ENCODE results near the gene MITD1. TPM values are rescaled to one million over a fixed set of nuclear protein-coding genes. Genes with fewer than 3 reads are reported as not detected.

The MITD1 gene
- total and polyA plus RNA-seq, 2 of the 13 experiments (the other 11 are each of a cell fraction or from before 2014, with no cell fraction given): 17.8 to 43.7 TPM

DNA sequence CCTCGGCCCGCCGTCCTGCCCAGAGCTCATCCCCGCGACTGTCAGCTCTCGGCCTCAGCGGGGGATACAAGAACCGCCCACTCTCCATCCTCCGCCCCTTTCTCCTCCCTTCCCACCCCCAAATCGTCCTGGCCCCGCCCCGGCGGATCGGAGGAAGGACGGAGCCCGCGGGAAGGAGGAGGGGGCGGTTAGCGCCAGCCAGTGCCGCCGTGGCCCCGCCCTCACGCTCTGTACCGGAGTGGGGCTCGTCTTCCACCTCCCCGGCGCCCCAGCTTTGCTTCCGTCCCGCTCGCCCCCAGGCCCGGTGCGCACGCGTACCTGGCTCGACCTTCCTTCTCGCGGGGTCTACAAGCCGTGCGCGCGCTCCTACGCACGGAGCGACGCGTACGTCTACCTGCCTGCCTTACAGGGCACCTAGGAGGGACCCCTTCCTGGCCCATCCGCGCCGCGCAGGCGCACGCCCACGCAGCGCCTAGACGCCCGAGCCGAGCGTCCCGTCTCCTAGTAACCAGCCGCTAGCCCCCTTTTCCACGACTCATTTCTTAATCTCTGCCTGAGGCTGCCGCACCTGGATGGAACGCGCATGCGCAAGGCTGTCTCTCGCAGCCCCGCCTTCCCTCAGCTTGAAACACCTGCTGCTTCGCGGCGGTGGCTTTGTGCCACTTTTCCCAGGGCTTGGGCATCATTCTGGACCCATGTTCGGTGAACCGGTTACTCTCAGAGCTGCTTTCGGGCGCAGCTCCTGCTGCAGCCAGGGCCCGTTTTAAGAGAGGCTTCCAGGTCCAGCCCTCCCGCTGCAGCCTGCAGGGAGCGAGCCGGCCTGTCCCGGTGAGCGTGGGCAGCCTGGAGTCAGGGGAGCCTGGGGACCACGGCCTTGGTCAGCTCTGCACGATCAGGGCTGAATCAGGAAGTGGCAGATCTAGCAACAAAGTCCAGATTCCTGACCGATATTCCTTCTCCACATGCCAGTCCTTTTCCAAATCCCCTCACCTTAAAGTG is 39.4 kb downstream of the MITD1 start, which contains the start of gene C2orf15 (continued):
- TF ChIP-seq MBD4 (IDR thresholded peaks at IDR 0.05; ENCODE audit: borderline replicate concordance, low read length) (no peak), ZNF546 (CRISPR knock-in tag; conservative IDR thresholded peaks at IDR 0.05) (no peak), HNRNPL (IDR thresholded peaks at IDR 0.05; ENCODE audit: low read depth, low read length) (no peak), SIX4 (CRISPR knock-in tag; IDR thresholded peaks at IDR 0.05) (no peak), REL (CRISPR knock-in tag; conservative IDR thresholded peaks at IDR 0.05) (peak; percentile 95), KDM5B (CRISPR knock-in tag; IDR thresholded peaks at IDR 0.05; ENCODE audit: borderline replicate concordance) (peak; percentile 95), ZNF7 (CRISPR knock-in tag; IDR thresholded peaks at IDR 0.05) (no peak), ZNF317 (CRISPR knock-in tag; IDR thresholded peaks at IDR 0.05) (peak; percentile 74; the same call in 1 of the 2 replicates), SETDB1 (CRISPR knock-in tag; IDR thresholded peaks at IDR 0.05; ENCODE audit: borderline replicate concordance) (no peak), NFE2L2 (IDR thresholded peaks at IDR 0.05; ENCODE audit: low read length) (no peak), SNRNP70 (IDR thresholded peaks at IDR 0.05; ENCODE audit: low read depth, low read length) (no peak), HOXA9 (CRISPR knock-in tag; IDR thresholded peaks at IDR 0.05; ENCODE audit: borderline replicate concordance) (no peak)
- TF ChIP-seq, protein P1, sequence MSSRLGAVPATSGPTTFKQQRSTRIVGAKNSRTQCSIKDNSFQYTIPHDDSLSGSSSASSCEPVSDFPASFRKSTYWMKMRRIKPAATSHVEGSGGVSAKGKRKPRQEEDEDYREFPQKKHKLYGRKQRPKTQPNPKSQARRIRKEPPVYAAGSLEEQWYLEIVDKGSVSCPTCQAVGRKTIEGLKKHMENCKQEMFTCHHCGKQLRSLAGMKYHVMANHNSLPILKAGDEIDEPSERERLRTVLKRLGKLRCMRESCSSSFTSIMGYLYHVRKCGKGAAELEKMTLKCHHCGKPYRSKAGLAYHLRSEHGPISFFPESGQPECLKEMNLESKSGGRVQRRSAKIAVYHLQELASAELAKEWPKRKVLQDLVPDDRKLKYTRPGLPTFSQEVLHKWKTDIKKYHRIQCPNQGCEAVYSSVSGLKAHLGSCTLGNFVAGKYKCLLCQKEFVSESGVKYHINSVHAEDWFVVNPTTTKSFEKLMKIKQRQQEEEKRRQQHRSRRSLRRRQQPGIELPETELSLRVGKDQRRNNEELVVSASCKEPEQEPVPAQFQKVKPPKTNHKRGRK (CRISPR knock-in tag; IDR thresholded peaks at IDR 0.05): no peak
- TF ChIP-seq, protein P2, sequence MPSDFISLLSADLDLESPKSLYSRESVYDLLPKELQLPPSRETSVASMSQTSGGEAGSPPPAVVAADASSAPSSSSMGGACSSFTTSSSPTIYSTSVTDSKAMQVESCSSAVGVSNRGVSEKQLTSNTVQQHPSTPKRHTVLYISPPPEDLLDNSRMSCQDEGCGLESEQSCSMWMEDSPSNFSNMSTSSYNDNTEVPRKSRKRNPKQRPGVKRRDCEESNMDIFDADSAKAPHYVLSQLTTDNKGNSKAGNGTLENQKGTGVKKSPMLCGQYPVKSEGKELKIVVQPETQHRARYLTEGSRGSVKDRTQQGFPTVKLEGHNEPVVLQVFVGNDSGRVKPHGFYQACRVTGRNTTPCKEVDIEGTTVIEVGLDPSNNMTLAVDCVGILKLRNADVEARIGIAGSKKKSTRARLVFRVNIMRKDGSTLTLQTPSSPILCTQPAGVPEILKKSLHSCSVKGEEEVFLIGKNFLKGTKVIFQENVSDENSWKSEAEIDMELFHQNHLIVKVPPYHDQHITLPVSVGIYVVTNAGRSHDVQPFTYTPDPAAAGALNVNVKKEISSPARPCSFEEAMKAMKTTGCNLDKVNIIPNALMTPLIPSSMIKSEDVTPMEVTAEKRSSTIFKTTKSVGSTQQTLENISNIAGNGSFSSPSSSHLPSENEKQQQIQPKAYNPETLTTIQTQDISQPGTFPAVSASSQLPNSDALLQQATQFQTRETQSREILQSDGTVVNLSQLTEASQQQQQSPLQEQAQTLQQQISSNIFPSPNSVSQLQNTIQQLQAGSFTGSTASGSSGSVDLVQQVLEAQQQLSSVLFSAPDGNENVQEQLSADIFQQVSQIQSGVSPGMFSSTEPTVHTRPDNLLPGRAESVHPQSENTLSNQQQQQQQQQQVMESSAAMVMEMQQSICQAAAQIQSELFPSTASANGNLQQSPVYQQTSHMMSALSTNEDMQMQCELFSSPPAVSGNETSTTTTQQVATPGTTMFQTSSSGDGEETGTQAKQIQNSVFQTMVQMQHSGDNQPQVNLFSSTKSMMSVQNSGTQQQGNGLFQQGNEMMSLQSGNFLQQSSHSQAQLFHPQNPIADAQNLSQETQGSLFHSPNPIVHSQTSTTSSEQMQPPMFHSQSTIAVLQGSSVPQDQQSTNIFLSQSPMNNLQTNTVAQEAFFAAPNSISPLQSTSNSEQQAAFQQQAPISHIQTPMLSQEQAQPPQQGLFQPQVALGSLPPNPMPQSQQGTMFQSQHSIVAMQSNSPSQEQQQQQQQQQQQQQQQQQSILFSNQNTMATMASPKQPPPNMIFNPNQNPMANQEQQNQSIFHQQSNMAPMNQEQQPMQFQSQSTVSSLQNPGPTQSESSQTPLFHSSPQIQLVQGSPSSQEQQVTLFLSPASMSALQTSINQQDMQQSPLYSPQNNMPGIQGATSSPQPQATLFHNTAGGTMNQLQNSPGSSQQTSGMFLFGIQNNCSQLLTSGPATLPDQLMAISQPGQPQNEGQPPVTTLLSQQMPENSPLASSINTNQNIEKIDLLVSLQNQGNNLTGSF (CRISPR knock-in tag; IDR thresholded peaks at IDR 0.05): peak; percentile 69
- TF ChIP-seq, protein P3, sequence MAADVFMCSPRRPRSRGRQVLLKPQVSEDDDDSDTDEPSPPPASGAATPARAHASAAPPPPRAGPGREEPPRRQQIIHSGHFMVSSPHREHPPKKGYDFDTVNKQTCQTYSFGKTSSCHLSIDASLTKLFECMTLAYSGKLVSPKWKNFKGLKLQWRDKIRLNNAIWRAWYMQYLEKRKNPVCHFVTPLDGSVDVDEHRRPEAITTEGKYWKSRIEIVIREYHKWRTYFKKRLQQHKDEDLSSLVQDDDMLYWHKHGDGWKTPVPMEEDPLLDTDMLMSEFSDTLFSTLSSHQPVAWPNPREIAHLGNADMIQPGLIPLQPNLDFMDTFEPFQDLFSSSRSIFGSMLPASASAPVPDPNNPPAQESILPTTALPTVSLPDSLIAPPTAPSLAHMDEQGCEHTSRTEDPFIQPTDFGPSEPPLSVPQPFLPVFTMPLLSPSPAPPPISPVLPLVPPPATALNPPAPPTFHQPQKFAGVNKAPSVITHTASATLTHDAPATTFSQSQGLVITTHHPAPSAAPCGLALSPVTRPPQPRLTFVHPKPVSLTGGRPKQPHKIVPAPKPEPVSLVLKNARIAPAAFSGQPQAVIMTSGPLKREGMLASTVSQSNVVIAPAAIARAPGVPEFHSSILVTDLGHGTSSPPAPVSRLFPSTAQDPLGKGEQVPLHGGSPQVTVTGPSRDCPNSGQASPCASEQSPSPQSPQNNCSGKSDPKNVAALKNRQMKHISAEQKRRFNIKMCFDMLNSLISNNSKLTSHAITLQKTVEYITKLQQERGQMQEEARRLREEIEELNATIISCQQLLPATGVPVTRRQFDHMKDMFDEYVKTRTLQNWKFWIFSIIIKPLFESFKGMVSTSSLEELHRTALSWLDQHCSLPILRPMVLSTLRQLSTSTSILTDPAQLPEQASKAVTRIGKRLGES (CRISPR knock-in tag; IDR thresholded peaks at IDR 0.05; ENCODE audit: borderline replicate concordance): 0 out of 2 replicates have a peak, but pooled peaks have one; percentile 24
- TF ChIP-seq, protein P4, sequence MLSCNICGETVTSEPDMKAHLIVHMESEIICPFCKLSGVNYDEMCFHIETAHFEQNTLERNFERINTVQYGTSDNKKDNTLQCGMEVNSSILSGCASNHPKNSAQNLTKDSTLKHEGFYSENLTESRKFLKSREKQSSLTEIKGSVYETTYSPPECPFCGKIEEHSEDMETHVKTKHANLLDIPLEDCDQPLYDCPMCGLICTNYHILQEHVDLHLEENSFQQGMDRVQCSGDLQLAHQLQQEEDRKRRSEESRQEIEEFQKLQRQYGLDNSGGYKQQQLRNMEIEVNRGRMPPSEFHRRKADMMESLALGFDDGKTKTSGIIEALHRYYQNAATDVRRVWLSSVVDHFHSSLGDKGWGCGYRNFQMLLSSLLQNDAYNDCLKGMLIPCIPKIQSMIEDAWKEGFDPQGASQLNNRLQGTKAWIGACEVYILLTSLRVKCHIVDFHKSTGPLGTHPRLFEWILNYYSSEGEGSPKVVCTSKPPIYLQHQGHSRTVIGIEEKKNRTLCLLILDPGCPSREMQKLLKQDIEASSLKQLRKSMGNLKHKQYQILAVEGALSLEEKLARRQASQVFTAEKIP (CRISPR knock-in tag; IDR thresholded peaks at IDR 0.05; ENCODE audit: borderline replicate concordance): no peak

Data from HepG2 (cell line).